Stimulated activated naive CD8-positive, alpha-beta T cell treated with anti-CD3 and anti-CD28 coated beads, Interleukin-15, Interleukin-2, amounts not matched to agents 100 ng/mL and 50 ng/mL, for 24 hours (primary cell): Measurements from ENCODE around the gene NBPF10.
"Not testable (repeated sequence)": the region's sequence is repeated elsewhere in the genome, so short reads cannot be mapped to it uniquely, and the experiment has no call there.

Experiments used
- H3K27ac Mint-ChIP-seq: one replicate; pipeline ENCODE4 v1.8.0; 2021; ENCODE audit warnings: mild to moderate bottlenecking, mixed read lengths
- H3K27me3 Mint-ChIP-seq: one replicate; pipeline ENCODE4 v1.8.0; 2021; ENCODE audit warnings: mixed read lengths
- H3K36me3 Mint-ChIP-seq: one replicate; pipeline ENCODE4 v1.8.0; 2021; ENCODE audit warnings: low read depth, mixed read lengths
- H3K4me1 Mint-ChIP-seq: one replicate; pipeline ENCODE4 v1.8.0; 2021; ENCODE audit warnings: low read depth, mixed read lengths
- H3K4me3 Mint-ChIP-seq: one replicate; pipeline ENCODE4 v1.8.0; 2021; ENCODE audit warnings: mild to moderate bottlenecking, mixed read lengths
- H3K9me3 Mint-ChIP-seq: one replicate; pipeline ENCODE4 v1.8.0; 2021; ENCODE audit warnings: mixed read lengths

The NBPF10 gene, protein sequence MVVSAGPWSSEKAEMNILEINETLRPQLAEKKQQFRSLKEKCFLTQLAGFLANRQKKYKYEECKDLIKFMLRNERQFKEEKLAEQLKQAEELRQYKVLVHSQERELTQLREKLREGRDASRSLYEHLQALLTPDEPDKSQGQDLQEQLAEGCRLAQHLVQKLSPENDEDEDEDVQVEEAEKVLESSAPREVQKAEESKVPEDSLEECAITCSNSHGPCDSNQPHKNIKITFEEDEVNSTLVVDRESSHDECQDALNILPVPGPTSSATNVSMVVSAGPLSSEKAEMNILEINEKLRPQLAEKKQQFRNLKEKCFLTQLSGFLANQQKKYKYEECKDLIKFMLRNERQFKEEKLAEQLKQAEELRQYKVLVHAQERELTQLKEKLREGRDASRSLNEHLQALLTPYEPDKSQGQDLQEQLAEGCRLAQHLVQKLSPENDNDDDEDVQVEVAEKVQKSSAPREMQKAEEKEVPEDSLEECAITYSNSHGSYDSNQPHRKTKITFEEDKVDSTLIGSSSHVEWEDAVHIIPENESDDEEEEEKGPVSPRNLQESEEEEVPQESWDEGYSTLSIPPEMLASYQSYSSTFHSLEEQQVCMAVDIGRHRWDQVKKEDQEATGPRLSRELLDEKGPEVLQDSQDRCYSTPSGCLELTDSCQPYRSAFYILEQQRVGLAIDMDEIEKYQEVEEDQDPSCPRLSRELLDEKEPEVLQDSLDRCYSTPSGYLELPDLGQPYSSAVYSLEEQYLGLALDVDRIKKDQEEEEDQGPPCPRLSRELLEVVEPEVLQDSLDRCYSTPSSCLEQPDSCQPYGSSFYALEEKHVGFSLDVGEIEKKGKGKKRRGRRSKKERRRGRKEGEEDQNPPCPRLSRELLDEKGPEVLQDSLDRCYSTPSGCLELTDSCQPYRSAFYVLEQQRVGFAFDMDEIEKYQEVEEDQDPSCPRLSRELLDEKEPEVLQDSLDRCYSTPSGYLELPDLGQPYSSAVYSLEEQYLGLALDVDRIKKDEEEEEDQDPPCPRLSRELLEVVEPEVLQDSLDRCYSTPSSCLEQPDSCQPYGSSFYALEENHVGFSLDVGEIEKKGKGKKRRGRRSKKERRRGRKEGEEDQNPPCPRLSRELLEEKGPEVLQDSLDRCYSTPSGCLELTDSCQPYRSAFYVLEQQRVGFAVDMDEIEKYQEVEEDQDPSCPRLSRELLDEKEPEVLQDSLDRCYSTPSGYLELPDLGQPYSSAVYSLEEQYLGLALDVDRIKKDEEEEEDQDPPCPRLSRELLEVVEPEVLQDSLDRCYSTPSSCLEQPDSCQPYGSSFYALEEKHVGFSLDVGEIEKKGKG (N-terminal part only)

DNA sequence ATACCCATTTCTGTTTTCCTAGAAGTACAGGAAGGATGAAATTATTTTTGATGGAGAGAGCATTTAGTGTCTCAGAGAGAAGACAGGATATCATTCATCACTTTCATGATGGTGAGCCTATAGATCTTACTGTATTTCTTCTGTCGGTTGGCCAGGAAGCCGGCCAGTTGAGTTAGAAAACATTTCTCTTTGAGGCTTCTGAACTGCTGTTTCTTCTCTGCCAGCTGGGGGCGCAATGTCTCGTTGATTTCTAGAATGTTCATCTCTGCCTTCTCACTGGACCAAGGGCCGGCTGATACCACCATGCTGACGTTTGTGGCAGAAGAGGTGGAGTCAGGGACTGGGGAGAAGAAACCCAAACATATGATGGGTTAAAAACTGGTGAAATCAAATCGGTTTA, at the start of gene NBPF10:
Gene NBPF10 (minus strand): TSS at position 340 of the 400 bp plus-strand sequence. CDS start 35 bp downstream, at position 305.
- H3K36me3 Mint-ChIP-seq, H3K4me1 Mint-ChIP-seq, H3K9me3 Mint-ChIP-seq, H3K27me3 Mint-ChIP-seq, H3K4me3 Mint-ChIP-seq, H3K27ac Mint-ChIP-seq: not testable (repeated sequence)

DNA sequence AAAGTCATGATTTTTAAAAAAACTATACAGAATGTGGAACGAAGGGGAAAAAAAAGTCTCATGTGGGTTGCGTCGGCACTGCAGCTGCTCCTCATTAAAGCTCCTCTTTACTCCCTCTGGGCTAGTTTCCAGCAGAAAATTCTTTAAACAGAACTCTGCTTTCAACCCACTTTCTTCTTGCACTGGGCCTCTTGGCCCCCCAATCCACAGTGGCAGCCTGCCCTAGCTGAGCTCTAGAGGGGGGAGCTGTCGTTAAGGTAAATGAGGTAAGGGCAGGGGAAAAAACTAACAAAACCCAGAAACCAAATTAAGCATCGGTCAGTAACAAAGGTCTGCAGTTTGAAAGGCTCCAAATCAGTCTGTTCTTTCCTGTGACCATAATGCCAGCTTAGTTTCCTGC, 29.9 kb upstream of the NBPF10 start:
- not testable (repeated sequence) for H3K4me1 Mint-ChIP-seq, H3K27ac Mint-ChIP-seq, H3K4me3 Mint-ChIP-seq, H3K27me3 Mint-ChIP-seq, H3K36me3 Mint-ChIP-seq, H3K9me3 Mint-ChIP-seq

DNA sequence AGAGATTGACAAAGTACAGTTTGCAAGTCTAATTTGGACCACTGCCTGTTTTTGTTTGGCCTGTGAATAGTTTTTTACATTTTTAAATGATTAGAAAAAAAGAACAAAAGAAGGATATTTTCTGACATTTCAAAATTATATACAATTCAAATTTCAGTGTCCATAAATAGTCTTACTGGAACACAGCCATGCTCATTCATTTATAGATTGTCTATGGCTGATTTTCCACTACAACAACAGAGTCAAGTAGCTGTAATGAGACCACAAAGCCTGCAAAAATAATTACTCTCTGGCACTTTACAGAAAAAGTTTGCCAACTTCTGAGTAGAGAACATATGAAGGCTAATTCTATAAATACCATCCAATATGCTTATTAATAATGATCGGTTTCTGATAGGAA, 23.1 kb upstream of the NBPF10 start:
- not testable (repeated sequence) for H3K9me3 Mint-ChIP-seq, H3K36me3 Mint-ChIP-seq, H3K4me1 Mint-ChIP-seq, H3K27ac Mint-ChIP-seq, H3K27me3 Mint-ChIP-seq, H3K4me3 Mint-ChIP-seq

DNA sequence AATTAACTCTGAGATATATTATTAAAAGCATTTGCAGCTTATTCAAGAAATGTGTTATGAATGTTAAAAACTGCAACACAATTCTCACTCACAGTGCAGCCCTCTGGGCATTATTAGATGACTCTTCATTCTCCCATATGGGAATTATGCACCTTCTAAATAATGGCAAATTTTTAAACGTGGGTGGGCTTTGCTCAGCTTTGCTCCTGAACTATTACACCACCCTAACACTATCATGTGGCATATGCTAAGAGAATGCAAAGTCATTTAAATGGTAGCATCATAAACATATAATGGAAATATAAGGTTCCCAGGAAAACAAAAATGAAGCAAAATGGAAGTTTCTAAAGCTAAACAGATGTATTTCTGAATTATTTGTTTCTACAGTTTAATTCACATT, 22.7 kb upstream of the NBPF10 start:
- not testable (repeated sequence) for H3K4me1 Mint-ChIP-seq, H3K9me3 Mint-ChIP-seq, H3K27ac Mint-ChIP-seq, H3K27me3 Mint-ChIP-seq, H3K36me3 Mint-ChIP-seq, H3K4me3 Mint-ChIP-seq
